ENCODE measurements around the gene RNASE8.
A peak's percentile ranks its signal among the peaks of the same experiment; 100 is the strongest.
"Not testable (repeated sequence)": the region's sequence is repeated elsewhere in the genome, so short reads cannot be mapped to it uniquely, and the experiment has no call there.

Gene RNASE8

GRCh38 chr14:21057803-21058675 is at the start of gene RNASE8:
TSS of gene RNASE8 (plus strand) at chr14:21057822. CDS start at chr14:21057893, 71 bp downstream.
- DNase-seq = no peak

- DNase-seq = not testable (repeated sequence)
Observed at GRCh38 chr14:21009721-21010120, 47.9 kb upstream of the RNASE8 start.

GRCh38 chr14:21011136-21011535 is 46.5 kb upstream of the RNASE8 start:
- no peak for DNase-seq

- peak; percentile 77 for DNase-seq
Observed at GRCh38 chr14:21014761-21015190, 42.8 kb upstream of the RNASE8 start.

GRCh38 chr14:21015312-21015711 is 42.3 kb upstream of the RNASE8 start:
- no peak for DNase-seq

- no peak for DNase-seq
Observed at GRCh38 chr14:21016413-21017190, 41.0 kb upstream of the RNASE8 start.

- no peak for DNase-seq
Observed at GRCh38 chr14:21017528-21018245, 39.9 kb upstream of the RNASE8 start.

GRCh38 chr14:21018286-21018685 is 39.3 kb upstream of the RNASE8 start:
- no peak for DNase-seq

- no peak for DNase-seq
Observed at GRCh38 chr14:21018781-21019180, 38.8 kb upstream of the RNASE8 start.

GRCh38 chr14:21019366-21019765 is 38.3 kb upstream of the RNASE8 start:
- DNase-seq = peak; percentile 63

- DNase-seq = no peak
Observed at GRCh38 chr14:21020977-21021545, 36.6 kb upstream of the RNASE8 start.

- no peak for DNase-seq
Observed at GRCh38 chr14:21022686-21023085, 34.9 kb upstream of the RNASE8 start.

- no peak for DNase-seq
Observed at GRCh38 chr14:21023174-21023573, 34.4 kb upstream of the RNASE8 start.

GRCh38 chr14:21023817-21024584 is 33.6 kb upstream of the RNASE8 start:
- no peak for DNase-seq

GRCh38 chr14:21024585-21025370 is 32.8 kb upstream of the RNASE8 start, which contains the start of gene NDRG2:
TSS of gene NDRG2 (minus strand) at chr14:21025061. CDS start at chr14:21023315, 1,746 bp downstream.
- peak; percentile 34 for DNase-seq

- DNase-seq = no peak
Observed at GRCh38 chr14:21025371-21026273, 32.0 kb upstream of the RNASE8 start.

- no peak for DNase-seq
Observed at GRCh38 chr14:21026274-21026987, 31.2 kb upstream of the RNASE8 start.

GRCh38 chr14:21026988-21027315 is 30.7 kb upstream of the RNASE8 start:
- DNase-seq = no peak

- no peak for DNase-seq
Observed at GRCh38 chr14:21029917-21030316, 27.7 kb upstream of the RNASE8 start, which contains the start of gene TPPP2. TSS of gene TPPP2 (plus strand) at chr14:21030217. CDS start at chr14:21030582, 365 bp downstream.

Data from fibroblast of skin of right quadriceps (primary cell).